ENCODE measurements around the gene EEFSEC.

DNA sequence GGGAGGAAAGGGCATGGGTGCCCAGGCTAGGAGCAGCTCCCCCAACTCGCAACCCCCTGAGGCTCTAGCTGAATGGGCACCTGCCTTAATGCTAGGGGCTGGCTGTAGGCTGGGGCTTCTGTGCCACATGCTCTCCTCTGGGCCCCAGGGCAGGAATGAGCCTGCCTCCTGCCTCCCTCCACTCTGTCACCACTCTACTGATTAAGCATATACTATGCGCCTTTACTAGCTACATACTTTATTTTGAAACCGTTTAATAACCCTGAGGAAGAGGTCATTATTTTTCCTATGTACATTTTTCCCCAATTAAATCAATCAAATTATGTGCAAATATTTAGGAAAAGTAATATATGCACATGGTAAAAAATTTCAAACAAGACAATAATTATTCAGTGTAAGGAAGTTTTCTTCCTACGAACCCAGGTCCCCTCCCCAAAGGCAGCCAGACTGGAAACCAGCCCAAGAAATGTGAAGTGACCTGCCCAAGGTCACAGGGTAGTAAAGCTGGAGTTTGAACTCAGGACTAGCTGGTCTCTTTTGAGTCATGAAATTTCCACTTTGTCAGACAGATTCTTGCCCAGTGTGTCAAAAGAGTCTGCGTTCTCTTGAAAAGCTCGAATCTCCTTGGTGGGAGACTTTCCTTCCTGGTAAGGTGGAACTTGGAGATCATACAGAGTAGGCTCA is 190.9 kb downstream of the EEFSEC start:
- no peak for TF ChIP-seq CTCF (IDR thresholded peaks at IDR 0.05)
- no peak for TF ChIP-seq ZFX (IDR thresholded peaks at IDR 0.05; ENCODE audit: borderline replicate concordance)
